Natural killer cell (primary cell): ENCODE results near the gene UBE3B. TPM values are rescaled to one million over a fixed set of nuclear protein-coding genes. Genes with fewer than 3 reads are reported as not detected.

Experiments
- ATAC-seq, 3 donors: fragments of 150-1000 bp in 2 of 3; fragments of 200-7000 bp in 1 of 3; cut with Tn5 transposase; 1 replicate in 1 of 3; 2 replicates in 2 of 3; pipeline ENCODE4 v1.10.0; 2021; ENCODE audit warnings: mild to moderate bottlenecking in 2 of 3, moderate library complexity in 2 of 3
- DNase-seq, 2 donors: peaks; one replicate each; pipeline versions ENCODE4 v3.0.0 to v3.0.0-alpha.2; 2013 to 2021; ENCODE audit warnings: mixed read lengths in 1 of 2
- H3K27ac ChIP-seq: one replicate; pipeline ENCODE4 v1.5.1; 2013; ENCODE audit warnings: mild to moderate bottlenecking, low read length
- H3K27me3 ChIP-seq: one replicate; pipeline ENCODE4 v1.6.1; 2013; ENCODE audit warnings: low read length; ENCODE audit not compliant: control insufficient read depth, insufficient read depth
- H3K36me3 ChIP-seq: one replicate; pipeline ENCODE4 v1.6.1; 2013; ENCODE audit warnings: low read length; ENCODE audit not compliant: control insufficient read depth, insufficient read depth
- H3K4me1 ChIP-seq: one replicate; pipeline ENCODE4 v1.6.1; 2013; ENCODE audit warnings: low read length; ENCODE audit not compliant: control insufficient read depth, insufficient read depth
- H3K4me3 ChIP-seq: one replicate; pipeline ENCODE4 v1.5.1; 2013; ENCODE audit warnings: low read length
- H3K9me3 ChIP-seq: one replicate; pipeline ENCODE4 v1.6.1; 2013; ENCODE audit warnings: low read length; ENCODE audit not compliant: control insufficient read depth, insufficient read depth
- H3K27ac Mint-ChIP-seq, 2 donors: one replicate each; pipeline ENCODE4 v1.8.0; 2022; ENCODE audit warnings: mild to moderate bottlenecking in 2 of 2, mixed read lengths in 2 of 2, moderate library complexity in 1 of 2
- H3K27me3 Mint-ChIP-seq, 2 donors: one replicate each; pipeline ENCODE4 v1.8.0; 2022; ENCODE audit warnings: low read depth in 2 of 2, mixed read lengths in 2 of 2
- H3K36me3 Mint-ChIP-seq: one replicate; pipeline ENCODE4 v1.8.0; 2022; ENCODE audit warnings: mixed read lengths
- H3K4me1 Mint-ChIP-seq, 2 donors: one replicate each; pipeline ENCODE4 v1.8.0; 2022; ENCODE audit warnings: mixed read lengths in 2 of 2
- H3K4me3 Mint-ChIP-seq: one replicate; pipeline ENCODE4 v1.8.0; 2022; ENCODE audit warnings: mild to moderate bottlenecking, moderate library complexity, mixed read lengths
- H3K9me3 Mint-ChIP-seq, 2 donors: one replicate each; pipeline ENCODE4 v1.8.0; 2022; ENCODE audit warnings: mixed read lengths in 2 of 2
- CTCF ChIP-seq: fragments of 200-600 bp; IDR thresholded peaks from one replicate; pipeline ENCODE4 v1.8.0; 2022; ENCODE audit warnings: antibody characterized with exemption
- WGBS: methylation state at CpG from one replicate; pipeline ENCODE4 v1.1.7; 2013; ENCODE audit warnings: missing lambda C conversion rate; ENCODE audit not compliant: insufficient coverage; 5-methylcytosine and 5-hydroxymethylcytosine counted together
- intact Hi-C: fragments of 100-400 bp; cut with micrococcal nuclease; formaldehyde crosslinking; loops from one replicate; pipeline ENCODE4 v1.14.2; 2022
- total RNA-seq, 4 donors: library from RNA; stranded (reverse); fragments of 120-200 nt in 1 of 4; gene quantifications; one replicate each; pipeline versions ENCODE4 v1.2.3 to v1.2.4, GENCODE V29; 2013 to 2022

UBE3B gene
- total RNA-seq, 3 donors from 2014 or later (not counting 1 experiment from before 2014, with no cell fraction given) = 32.2 to 46.7 (median 39.5) TPM

- Mint-ChIP-seq H3K27ac (no peak overlapping the region), H3K4me3 (no peak overlapping the region)
- intact Hi-C loops = no loop called here
Observed at GRCh38 chr12:109550281-109550680, 72.8 kb downstream of the UBE3B start.

DNA sequence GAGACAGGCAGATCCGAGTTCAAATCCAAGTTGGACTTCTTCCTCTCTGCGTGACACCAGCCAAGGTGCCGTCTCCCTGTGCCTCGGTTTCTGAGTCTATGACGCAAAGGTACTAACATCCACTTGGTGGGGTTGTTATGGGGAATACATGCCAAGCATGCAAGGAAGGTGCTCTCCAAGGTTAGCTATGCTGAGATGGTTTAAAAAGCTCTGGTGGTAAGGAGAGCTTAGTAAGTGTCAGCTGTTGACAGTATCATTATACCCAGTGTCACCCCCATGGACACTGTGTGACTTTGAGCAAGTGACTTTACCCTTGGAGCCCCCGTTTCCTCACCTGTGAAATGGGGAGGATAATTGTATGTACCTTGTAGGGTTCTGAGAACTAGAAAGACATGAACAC is 73.7 kb downstream of the UBE3B start:
- H3K4me3 Mint-ChIP-seq = no peak overlapping the region
- no peaks in the 10 kb centered on the region for H3K9me3 ChIP-seq
- ATAC-seq (no peak), DNase-seq (no peak)
- peak overlapping the region in 1 of 2 donors; percentile 40 for H3K27ac Mint-ChIP-seq
- H3K27me3 ChIP-seq = no peaks in the 10 kb centered on the region
- H3K4me3 ChIP-seq = no peak overlapping the region
- no peak overlapping the region for H3K27ac ChIP-seq
- H3K36me3 ChIP-seq = no peaks in the 10 kb centered on the region
- H3K36me3 Mint-ChIP-seq = no peaks in the 10 kb centered on the region
- H3K9me3 Mint-ChIP-seq = no peaks in the 10 kb centered on the region
- intact Hi-C loops = no loop called here
- H3K4me1 ChIP-seq = peaks cover 22% of the 10 kb centered on the region
- H3K4me1 Mint-ChIP-seq = peaks cover 30 to 33% of the 10 kb centered on the region in 2 donors
- TF ChIP-seq CTCF = no peak
- 94% methylated on average over 5 of the region's 6 CpGs for WGBS
- H3K27me3 Mint-ChIP-seq = peaks cover 0 to 3% of the 10 kb centered on the region in 2 donors

More at GRCh38 chr12:109550281-109550680, 72.8 kb downstream of the UBE3B start:
- H3K4me3 ChIP-seq = no peak overlapping the region
- no peak for DNase-seq
- no peak for TF ChIP-seq CTCF
- no peak for ATAC-seq
- H3K9me3 ChIP-seq = no peaks in the 10 kb centered on the region
- Mint-ChIP-seq H3K27me3 (peaks cover 0 to 3% of the 10 kb centered on the region in 2 donors), H3K36me3 (no peaks in the 10 kb centered on the region), H3K4me1 (peaks cover 38 to 41% of the 10 kb centered on the region in 2 donors), H3K9me3 (no peaks in the 10 kb centered on the region)
- H3K27me3 ChIP-seq = no peaks in the 10 kb centered on the region
- no peak overlapping the region for H3K27ac ChIP-seq
- no peaks in the 10 kb centered on the region for H3K36me3 ChIP-seq
- 82% methylated on average over 12 of the region's 12 CpGs for WGBS
- peaks cover 31% of the 10 kb centered on the region for H3K4me1 ChIP-seq

DNA sequence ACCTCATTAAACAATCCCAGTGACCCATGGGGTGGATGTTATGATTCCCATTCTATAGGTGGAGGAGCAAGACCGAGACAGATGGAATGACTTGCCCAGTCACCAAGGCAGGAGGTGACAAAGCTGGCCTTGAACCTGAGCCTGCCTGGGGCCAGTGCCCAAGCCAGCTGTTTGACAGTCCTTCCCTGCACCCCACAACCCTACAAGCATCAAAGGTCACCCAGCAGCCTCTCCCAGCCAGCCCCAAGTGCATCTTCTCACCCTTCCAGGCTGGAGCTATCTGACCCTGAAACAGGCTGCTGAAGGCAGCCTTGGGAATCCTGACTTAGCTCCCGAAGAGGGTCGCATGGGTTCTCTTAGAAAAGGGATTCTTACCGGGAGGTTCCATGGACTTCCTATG is 75.5 kb downstream of the UBE3B start:
- WGBS = 84% methylated on average over 4 of the region's 4 CpGs
- no peak for DNase-seq
- H3K9me3 Mint-ChIP-seq = no peaks in the 10 kb centered on the region
- H3K4me1 Mint-ChIP-seq = peaks cover 14 to 22% of the 10 kb centered on the region in 2 donors
- no peak overlapping the region for H3K4me3 Mint-ChIP-seq
- no peaks in the 10 kb centered on the region for H3K36me3 Mint-ChIP-seq
- intact Hi-C loops = no loop called here
- no peak overlapping the region for H3K4me3 ChIP-seq
- ATAC-seq = no peak
- H3K9me3 ChIP-seq = no peaks in the 10 kb centered on the region
- no peak overlapping the region for H3K27ac ChIP-seq
- H3K27ac Mint-ChIP-seq = no peak overlapping the region
- no peaks in the 10 kb centered on the region for H3K27me3 Mint-ChIP-seq
- H3K36me3 ChIP-seq = no peaks in the 10 kb centered on the region
- H3K4me1 ChIP-seq = peaks cover 11% of the 10 kb centered on the region
- H3K27me3 ChIP-seq = no peaks in the 10 kb centered on the region
- no peak for TF ChIP-seq CTCF

DNA sequence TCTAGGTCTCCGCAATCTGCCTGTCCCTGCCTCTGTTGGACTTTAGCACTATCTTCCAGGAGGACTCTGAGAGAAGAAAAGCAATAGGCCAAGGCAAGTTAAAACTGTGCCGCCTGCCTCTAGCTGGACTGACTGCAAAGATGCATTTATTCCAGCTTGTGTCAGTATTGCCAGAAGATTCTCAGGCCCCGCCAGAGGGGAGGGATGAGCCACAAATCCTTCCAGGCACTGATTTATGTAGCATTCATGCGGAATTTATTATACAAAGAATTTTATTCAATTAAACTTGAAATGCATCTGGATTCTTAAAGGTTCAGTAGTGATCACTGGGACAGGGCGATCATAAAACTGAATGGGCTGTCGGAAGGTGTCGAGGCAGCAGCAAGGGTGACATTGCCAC is 76.0 kb downstream of the UBE3B start:
- H3K36me3 Mint-ChIP-seq = no peaks in the 10 kb centered on the region
- Histone ChIP-seq H3K27me3 (no peaks in the 10 kb centered on the region), H3K27ac (no peak overlapping the region), H3K9me3 (no peaks in the 10 kb centered on the region), H3K4me1 (peaks cover 11% of the 10 kb centered on the region), H3K4me3 (no peak overlapping the region), H3K36me3 (no peaks in the 10 kb centered on the region)
- no peaks in the 10 kb centered on the region for H3K9me3 Mint-ChIP-seq
- DNase-seq = no peak
- no peaks in the 10 kb centered on the region for H3K27me3 Mint-ChIP-seq
- intact Hi-C loops = no loop called here
- H3K4me3 Mint-ChIP-seq = no peak overlapping the region
- peaks cover 14 to 17% of the 10 kb centered on the region in 2 donors for H3K4me1 Mint-ChIP-seq
- H3K27ac Mint-ChIP-seq = no peak overlapping the region
- ATAC-seq = no peak
- 96% methylated on average over 7 of the region's 7 CpGs for WGBS
- no peak for TF ChIP-seq CTCF
